C4-2B (cell line): Measurements from ENCODE around the gene BCL2L12.
A peak's percentile ranks its signal among the peaks of the same experiment; 100 is the strongest.

Experiments used
- ZFX ChIP-seq: fragments of 450-650 bp; IDR thresholded peaks from 2 replicates; pipeline ENCODE4 v1.6.1; 2017
- TF ChIP-seq, protein P1 (sequence below): fragments of 450-650 bp; conservative IDR thresholded peaks from 2 replicates; pipeline ENCODE4 v1.5.1; 2017; ENCODE audit warnings: mild to moderate bottlenecking

GRCh38 chr19:49677901-49678674 lies 12.4 kb downstream of the BCL2L12 start:
- TF ChIP-seq, protein P1, sequence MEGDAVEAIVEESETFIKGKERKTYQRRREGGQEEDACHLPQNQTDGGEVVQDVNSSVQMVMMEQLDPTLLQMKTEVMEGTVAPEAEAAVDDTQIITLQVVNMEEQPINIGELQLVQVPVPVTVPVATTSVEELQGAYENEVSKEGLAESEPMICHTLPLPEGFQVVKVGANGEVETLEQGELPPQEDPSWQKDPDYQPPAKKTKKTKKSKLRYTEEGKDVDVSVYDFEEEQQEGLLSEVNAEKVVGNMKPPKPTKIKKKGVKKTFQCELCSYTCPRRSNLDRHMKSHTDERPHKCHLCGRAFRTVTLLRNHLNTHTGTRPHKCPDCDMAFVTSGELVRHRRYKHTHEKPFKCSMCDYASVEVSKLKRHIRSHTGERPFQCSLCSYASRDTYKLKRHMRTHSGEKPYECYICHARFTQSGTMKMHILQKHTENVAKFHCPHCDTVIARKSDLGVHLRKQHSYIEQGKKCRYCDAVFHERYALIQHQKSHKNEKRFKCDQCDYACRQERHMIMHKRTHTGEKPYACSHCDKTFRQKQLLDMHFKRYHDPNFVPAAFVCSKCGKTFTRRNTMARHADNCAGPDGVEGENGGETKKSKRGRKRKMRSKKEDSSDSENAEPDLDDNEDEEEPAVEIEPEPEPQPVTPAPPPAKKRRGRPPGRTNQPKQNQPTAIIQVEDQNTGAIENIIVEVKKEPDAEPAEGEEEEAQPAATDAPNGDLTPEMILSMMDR = peak; percentile 78
- TF ChIP-seq ZFX = no peak
